HG02970 (cell line): ENCODE measurements around the gene CADPS.

Source experiments
- ATAC-seq: cut with Tn5 transposase; IDR thresholded peaks from one replicate; pipeline ENCODE4 v1.9.1; 2021; ENCODE audit warnings: mild to moderate bottlenecking, moderate library complexity, moderate number of reproducible peaks; ENCODE audit not compliant: unreplicated experiment, low FRiP score

The CADPS gene

DNA sequence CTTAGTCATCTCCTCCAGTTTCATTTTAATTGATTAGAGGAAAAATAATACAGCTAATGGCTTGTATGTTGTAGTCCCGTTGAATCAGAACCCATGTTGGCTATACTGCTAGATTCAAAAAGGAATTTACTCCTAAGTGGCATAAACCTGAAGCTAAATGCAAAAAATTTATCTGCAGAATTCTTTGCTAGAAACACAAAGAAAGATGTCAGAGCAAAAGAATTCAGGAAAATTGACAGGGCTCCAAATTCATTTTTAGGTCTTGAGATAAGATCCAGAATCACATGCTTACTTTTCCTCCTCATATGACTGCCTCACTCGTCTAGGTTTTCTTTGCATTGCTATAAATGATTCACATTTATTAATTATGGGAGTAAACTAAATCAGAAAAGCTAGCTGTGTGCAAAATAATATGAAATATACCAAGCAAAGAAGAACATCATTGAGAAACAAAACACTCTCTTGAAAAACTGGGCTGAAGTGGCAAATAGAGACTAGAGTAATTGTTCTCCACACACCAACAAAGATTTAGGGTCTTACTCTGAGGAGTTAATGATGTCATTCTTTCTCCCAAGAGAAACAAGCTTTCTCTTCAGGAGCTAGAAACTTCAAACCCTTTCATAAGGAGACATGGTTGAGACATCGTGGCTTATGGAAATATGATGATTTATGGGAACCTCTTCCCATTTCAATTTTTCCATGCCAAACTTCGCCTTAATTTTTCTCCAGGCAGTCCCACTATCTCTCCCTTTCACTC, 407.1 kb downstream of the CADPS start:
- no peak for ATAC-seq

DNA sequence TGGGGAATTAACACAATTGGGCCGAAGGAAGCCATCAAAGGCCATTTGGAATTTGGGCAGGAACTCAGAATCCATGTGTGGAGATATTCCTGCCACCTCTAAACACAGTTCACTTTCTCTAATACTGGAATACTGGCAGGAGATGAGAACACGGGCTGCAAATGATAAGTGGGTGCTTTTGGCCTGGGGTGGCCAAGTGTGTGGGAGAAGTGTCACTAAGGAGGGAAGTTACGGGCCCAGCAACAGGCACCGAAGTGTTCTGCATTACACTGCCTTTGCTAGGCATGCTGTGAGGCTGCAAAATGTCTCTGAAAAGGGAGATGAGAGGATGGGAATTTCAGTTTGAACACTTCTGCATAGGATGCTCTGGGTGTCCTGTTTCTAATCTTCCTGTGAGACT, 412.4 kb downstream of the CADPS start:
- ATAC-seq, result no peak

DNA sequence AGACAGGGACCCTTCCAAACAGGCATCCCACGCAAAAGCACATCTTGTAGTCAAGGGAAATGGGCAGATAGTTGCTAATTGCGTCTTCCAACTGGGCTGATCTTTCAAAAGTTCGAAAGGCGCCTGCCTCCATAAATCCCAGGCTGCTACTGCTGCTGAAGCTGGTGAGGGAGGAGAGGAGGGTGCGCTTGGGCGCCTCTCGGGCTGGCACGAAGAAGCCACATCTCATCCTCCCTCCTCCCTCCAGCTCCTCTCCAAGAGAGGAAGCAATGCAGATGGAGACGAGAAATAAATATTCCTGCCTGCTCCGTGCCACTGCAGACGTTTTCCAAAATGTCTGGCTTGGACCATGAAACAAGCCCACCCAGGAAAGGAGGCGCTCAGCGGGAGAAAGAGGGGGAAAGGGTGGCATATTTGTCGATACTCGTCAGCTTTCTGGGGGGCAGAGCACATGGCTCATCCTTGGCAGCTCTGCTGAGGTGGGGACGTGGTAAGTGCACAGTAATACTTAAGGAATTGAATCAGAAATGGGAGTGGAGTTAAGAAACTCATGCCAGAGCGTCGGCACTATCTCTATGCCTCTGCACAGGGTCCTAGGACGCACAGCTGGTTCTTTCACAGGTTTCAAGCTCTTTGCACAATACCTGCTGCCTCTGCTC, 413.0 kb downstream of the CADPS start:
- ATAC-seq, result no peak

DNA sequence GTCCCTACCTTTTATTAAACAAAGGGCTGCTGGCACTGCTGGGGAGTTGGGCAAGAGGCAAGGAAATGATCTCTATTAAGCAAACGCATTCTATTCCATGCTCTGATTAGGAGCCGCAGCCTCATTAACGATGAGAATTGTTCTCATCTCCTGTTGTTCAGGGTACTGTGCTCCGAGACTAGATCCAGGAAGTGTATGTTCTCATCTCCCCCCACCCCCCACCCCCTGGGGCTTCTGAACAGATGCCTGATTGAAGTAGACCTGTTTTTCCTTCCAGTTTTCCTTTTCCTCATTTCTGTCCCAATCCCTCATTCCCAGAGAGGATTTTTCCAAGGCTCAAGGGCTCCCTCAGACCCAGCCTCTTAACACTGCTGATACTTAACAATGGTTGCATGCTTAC, 420.3 kb downstream of the CADPS start:
- ATAC-seq, result no peak

DNA sequence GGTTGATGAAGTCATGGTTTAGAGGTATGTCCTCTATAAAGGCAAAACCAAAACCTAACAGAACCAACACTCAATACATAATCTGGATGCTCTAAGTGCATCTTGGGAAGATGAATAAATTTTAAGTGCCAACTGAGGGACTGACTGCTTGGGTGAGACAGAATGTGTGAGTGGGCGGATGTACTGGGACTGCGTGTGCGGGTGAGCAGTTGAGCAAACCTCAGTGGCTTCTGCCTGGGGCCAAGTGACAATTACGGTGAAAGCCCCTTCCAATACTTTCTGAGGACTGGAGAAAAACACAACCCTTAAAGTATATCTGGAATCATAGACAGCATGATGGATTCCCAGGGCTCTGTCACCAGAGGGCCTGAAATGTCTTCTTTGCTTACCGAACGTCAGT, 421.8 kb downstream of the CADPS start:
- ATAC-seq, result no peak

DNA sequence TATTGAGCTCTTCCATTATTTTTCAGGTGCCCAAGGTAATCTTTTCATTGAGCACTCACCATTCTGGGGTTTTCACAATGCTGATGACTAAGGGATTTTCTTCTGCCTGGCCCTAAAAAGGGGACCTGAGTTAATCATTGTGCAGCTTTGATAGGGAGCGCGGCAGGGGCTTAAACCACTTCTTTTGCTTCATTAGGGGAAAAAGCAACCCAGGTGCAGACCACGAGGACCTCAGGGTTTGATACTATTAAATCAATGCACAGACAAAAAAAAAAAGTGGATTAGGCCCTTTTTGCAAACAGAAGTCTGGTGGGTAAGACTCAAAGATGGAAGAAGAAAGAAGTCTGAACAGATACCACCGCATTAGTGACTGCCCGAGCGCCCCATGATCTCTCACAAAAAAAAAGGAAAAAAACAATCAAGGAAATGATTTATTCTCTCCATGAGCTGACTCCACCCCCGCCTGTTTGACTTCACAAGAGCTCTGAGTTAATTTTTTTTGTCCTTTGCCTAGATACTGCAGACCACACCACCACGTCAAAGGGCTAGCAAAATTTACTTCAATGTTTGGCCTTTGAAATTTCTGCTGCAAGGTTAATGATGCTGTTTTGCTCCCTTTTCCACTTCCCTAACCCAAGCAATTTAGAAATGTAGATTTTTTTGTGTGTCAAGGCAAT, 423.9 kb downstream of the CADPS start:
- ATAC-seq, result no peak

DNA sequence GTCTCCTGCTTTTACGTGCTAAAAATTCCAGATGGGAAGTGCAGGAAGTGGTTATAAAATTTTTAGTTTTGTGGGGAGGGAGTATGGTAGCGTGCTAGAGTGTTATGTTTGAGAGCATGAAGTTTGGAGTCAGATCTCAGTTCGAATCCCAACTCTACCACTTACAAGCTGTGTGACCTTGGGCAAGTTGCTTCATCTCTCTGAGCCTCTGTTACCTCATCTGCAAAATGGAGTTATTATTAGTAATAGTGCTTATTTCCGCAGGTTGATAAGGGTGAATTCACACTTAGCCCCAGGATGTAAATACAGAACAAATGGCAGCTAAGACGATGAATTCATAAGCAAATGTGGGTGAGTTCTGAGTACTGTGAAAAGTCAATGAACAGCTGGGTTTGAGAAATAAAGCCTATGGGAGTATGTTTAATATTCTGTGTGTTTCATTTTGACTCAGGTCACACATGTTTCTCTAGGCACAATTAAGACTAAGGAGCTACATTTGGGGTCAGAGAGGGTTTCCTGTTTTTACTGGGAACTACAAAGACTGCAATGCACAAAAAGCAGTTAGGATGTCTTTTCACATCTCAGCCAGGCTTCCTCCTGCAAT, 428.8 kb downstream of the CADPS start:
- no peak for ATAC-seq

DNA sequence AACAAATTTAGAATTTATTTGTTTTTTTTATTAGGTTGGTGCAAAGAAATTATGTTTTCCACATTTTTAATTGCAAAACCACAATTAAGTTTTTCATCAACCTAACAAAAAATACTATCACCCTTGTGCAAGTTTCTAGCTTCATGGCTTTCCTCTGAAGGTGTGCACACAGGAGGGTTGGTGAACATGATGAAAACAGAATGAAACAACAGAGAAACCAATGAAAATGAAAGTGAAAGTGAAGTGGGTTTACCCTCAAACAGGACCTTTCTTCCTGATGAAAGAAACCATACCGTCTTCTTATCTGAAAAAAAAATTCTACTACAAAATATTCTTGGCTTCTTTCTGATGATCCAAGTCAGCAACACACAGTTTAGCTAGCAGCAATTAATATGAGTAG, 429.9 kb downstream of the CADPS start:
- no peak for ATAC-seq

DNA sequence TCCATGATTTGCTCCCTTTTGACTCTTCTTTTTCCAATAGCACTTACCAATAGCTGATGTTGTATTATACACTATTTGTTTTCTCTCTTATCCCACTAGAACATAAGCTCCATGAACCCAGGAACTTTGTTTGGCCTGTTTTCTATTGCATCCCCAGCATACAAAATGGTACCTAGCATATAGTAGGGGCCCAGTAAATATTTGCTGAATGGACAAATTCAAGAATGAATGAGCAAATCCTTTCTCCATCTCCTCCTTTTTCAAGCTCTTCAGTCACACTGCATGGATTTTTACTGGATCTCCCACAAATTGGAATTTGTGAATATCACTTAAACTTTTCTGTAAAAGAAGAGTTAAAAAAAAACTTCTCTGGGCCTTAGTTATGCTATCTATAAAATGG, 435.2 kb downstream of the CADPS start:
- ATAC-seq, result no peak

DNA sequence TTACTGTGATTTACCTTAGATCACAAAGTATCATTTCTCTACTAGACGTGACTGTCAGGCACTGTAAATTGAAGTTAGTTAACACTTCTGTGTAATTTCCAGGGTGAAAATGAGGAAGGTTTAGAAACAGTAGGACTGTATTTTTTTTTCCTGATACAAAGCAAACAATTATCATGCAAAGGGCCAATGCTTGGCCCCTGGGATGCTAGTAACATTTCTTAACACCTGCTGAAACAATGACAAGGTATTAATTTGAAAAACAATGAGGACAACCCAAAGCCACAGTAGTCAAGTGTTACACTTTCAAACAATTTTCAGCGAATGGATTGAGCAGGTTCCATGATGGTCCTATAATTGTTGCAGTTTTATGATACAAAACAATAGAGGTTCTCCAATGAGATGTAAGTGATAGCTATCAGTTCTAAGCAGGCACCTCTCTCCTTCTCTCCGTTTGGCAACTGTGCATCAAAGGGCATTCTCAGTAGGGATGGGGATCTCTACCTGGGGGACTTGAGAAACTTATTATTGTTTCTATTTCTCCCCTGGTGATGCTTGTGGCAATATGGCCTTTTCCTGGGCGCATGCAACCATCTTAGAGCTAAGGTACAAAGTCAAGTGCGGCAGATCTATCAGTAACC, 435.9 kb downstream of the CADPS start:
- no peak for ATAC-seq

DNA sequence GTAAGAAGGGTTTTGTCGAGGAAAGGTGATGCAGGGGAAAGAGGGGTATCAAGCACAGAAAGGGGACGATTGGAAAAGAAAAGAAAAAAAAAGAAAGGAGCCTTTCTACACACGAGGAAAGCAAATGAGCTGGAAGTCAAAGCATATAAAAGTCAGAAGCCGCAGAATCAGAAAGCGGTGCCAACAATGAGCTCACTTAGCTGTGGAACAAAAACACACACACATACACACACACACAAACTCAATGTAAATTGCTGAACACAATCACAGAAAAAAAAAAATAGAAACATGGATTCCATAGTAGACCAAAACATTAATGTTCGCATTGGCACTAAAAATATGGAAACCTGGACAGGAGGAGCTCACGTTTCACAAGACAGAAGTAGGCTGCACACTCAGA, 438.4 kb downstream of the CADPS start:
- ATAC-seq, result no peak

DNA sequence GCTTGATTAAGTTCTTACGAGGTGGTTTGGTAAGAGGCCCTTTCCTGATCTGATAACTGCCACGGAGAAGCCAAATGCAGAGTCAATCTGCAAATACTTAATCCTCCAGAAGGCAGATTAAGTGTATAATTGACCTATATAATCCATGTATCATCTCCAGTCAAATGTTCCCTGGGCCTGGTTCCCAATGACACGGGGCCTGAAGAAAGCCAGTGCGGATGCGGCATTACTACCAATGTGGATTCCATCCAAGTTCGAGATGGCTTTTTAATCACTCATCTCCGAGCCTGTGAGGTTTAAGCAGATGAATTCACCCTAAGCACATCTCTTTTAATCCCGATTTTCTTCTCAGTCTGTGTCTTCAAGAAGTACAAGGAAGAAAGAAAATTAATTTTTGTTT, 441.8 kb downstream of the CADPS start:
- no peak for ATAC-seq

DNA sequence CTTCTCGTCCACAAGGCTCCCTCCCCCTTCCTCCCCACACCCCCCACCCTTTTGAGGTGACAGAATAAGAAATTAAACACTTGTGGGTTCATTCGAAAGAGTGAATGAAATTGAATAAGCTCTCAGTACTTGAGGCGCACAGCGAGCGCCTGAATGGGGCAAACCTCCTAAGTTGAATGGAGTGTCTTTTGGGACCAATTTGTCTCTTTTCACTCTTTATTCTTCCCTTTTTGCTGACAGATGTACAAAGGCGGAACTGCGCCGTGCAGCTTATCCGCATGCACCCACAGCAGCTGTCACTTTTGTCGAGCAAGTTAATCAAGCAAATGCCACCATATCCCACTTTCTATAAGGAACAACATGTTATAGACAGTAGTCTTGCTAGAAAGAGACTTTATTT, 454.0 kb downstream of the CADPS start:
- ATAC-seq, result no peak

DNA sequence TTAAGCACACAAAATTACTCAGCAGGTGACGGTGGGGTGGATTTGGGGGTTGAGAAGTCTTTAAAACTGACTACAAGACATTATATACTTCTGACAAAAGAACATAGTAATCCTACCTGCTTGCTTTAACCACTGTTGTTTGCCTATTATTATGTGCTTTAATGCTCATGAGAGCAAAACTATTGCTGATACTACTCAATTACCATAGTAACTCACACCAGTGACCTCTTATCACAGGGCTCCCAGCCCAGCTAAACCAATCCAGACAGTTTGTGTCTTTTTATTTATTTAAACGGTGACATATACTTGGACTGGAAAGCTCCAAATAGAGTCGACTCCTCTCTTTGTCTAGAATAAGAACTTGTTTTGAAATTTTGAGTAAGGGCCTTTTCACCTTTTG, 459.1 kb downstream of the CADPS start:
- ATAC-seq, result no peak

DNA sequence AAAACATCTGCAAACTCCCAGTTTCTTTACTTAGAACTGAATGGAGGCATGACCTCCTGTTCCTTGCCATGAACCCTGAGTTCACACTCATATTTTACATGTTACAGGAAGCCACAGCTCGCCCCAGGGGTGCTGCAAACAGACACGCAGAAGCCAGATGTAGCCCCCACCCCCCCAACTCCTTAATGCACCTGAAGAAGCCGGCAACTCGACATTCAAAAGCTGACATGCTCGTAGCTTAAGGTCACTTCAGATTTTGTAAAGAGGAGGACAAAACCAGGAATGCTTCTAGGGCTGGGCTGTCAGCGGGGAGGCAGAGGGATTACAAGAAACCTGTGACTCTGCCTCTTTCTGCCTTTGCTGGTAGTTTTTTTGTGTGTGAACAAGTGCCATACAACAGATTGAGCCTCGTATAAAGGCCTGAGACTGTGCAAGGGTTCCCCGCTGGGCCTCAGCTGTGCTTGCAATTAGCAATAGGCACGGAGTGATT, 459.9 kb downstream of the CADPS start:
- no peak for ATAC-seq

DNA sequence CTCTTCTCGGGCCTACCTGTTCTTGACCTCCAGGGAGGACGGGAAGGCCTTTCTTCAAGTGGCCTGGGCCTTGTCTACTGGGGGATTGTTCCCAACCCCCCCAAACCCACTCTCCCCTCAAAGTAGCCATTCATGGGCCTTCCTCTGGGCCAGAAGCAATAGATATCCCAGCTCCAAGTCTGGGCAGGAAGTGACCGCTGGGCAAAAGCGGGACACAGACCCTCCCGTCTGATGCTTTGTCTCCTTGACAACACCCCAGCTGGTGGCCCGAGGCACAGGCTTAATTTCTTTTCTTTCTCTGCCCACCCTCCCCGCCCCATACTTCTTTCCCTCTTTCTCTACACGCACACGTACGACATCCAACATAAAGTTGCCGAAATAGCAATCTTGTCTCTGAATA, 460.4 kb downstream of the CADPS start:
- no peak for ATAC-seq

DNA sequence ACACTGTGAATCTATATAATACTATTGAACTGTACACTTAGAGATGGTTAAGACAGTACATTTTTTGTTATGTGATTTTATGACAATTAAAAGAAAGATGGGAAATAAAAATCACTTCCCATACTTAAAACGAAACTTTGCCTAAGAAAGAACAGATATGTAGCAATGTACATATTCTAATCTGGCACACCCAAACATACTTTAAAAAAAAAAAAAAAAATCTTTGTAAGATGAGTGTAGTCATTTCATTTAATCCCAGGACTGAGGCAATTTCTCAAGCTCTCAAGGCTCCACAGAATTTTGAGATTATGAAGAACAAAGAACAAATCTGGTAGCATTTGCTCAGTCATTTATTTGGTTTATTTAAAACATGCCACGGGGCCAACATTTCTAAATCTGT, 461.5 kb downstream of the CADPS start:
- no peak for ATAC-seq

DNA sequence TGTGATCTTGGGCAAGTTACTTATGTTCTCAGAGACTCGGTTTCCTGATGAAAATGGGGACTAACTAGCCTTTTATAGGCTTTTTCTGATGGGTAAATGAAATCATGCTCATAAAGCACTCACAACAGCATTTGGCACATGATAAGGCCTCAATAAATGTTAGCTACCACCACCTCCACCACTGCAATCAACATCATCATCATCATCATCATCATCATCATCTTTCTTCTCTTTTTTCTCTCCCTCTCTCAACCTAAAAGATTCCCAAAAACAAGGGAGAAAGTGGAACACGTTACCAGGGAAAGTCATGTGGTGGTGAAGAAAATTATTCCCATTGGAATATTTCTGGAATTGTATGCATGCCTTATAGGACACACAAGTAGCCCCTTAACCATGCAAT, 468.3 kb downstream of the CADPS start:
- ATAC-seq, result no peak

DNA sequence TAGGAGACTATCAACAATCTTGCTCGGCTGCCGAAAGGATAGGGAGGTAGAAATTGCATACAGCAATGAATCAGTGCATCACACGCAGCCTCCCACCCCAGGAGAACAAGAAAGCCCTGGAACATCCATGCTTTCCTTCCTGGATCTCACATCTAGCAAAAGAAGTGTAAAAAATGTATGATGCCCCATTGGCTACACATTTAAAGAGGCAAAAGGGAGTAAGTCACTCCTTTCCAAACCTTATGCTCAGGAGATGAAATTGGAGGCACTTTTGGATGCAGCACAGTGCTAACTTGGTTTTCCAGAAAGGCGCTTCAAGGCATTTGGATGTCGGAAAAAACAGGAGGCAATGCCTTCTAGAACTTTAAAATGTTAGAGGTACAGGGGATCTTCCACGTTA, 469.6 kb downstream of the CADPS start:
- ATAC-seq, result no peak

DNA sequence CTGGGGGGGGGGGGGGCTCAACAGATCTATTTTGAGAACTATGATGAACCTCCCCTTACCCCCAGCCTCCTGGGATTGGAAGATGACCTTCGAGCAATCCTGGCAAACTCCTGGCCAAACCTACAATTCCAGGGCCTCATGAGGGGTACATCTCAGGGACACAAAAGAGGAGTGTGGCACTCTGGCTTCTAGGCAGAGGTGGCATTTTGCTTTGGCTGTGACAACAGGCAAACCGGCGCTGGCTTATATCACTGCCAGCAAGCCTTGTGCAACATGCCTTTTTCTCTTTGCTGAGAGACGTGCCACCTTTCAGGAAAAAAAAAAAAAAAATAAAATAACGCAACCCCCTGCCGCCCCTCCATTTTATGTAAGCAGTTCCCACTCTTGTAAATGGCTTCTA, 470.1 kb downstream of the CADPS start:
- ATAC-seq, result no peak

DNA sequence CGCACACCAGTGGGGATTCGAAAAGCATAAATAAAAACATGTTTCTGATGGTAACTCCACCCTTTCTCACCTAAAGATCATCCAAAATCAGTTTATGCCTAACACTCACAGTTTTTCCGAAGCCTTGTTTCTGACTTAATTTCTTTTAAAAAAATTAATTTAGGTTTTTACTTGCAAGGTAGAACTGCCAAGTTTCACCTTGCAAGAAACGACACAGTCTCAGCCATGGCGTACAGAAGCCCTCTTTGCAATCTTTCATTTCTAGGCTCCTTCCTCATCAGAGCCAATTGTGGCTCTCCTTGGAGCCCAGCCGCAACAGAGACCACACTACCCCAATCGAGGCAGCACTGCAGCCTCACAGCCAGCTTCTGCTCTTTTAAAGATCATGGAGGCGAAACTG, 470.9 kb downstream of the CADPS start:
- ATAC-seq, result no peak
